ENCODE data around the gene PDZD2.

- TF ChIP-seq CTCF (IDR thresholded peaks at IDR 0.05; ENCODE audit: borderline replicate concordance, extremely low read depth, low read length, poor library complexity, severe bottlenecking) (no peak), EZH2 (IDR thresholded peaks at IDR 0.05; ENCODE audit: borderline replicate concordance, low read depth, low read length, severe bottlenecking) (no peak)
Measured at GRCh38 chr5:31607546-31607945, 31.4 kb upstream of the PDZD2 start.
